GM21515 (cell line): ENCODE data around the gene SH3GL2.
"Not testable (repeated sequence)": the region's sequence is repeated elsewhere in the genome, so short reads cannot be mapped to it uniquely, and the experiment has no call there.

ENCODE experiments used
- ATAC-seq: cut with Tn5 transposase; IDR thresholded peaks from one replicate; pipeline ENCODE4 v1.9.1; 2021; ENCODE audit not compliant: unreplicated experiment

The SH3GL2 gene

GRCh38 chr9:17742067-17742466 is 163.2 kb downstream of the SH3GL2 start:
- ATAC-seq, result no peak

DNA sequence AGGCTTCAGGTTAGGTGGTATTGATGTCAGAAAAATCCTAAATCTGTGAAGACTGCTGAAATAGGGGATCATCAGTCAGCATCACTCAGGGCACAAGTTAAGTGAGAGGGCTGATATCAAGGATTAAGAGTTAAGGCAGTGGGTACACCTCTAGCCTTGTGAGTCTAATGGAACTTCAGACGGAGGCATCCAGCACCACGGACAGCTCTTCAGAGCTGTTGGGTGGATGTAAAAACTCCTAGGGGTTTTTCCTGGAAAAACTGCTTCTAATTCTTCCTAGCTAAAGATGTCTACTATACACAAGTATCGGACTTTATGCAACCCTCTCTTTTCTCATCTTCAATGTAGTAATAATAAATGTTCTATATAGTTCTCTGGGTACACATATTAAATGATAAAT is 165.9 kb downstream of the SH3GL2 start:
- no peak for ATAC-seq

GRCh38 chr9:17750269-17750668 is 171.4 kb downstream of the SH3GL2 start:
- no peak for ATAC-seq

- no peak for ATAC-seq
Measured at GRCh38 chr9:17751486-17751885, 172.6 kb downstream of the SH3GL2 start.

DNA sequence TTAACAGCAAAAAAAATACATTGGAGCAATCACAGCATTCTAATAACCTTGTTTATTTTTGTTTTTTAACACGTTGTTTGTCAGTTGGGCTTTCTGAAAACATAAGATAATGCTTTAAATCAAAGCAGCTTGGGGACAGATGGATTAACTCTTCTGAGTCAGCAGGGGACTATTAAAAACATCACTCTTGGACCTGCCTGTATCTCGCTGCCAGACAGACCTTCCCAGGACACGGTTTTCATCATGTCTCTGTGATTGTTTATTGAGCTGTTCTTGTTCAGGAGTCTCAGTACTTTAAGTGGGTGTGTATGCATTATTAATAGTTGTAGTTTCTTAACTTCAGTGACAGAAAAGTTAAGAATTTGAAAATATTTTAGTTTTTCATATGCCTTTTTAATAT is 173.2 kb downstream of the SH3GL2 start:
- no peak for ATAC-seq

DNA sequence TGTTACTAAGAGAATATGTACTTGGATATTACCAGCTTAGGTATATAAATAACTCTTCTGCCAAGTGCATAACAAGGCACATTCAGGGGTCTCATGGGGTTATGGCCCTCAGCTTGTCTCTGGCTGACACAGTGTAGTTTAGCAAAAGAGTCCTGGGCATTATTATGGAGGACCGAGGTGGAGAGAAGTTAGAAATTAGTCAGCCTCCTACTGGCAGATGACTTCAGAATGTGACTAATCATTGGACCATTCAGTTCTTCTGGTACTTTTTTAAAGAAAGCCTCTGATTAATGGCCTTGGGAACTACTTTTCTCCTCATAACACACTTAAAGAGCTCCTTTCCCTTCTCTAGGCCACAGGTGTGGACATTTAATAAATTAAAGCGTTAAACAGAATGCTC is 178.9 kb downstream of the SH3GL2 start:
- no peak for ATAC-seq

- no peak for ATAC-seq
Measured at GRCh38 chr9:17760250-17760649, 181.4 kb downstream of the SH3GL2 start.

DNA sequence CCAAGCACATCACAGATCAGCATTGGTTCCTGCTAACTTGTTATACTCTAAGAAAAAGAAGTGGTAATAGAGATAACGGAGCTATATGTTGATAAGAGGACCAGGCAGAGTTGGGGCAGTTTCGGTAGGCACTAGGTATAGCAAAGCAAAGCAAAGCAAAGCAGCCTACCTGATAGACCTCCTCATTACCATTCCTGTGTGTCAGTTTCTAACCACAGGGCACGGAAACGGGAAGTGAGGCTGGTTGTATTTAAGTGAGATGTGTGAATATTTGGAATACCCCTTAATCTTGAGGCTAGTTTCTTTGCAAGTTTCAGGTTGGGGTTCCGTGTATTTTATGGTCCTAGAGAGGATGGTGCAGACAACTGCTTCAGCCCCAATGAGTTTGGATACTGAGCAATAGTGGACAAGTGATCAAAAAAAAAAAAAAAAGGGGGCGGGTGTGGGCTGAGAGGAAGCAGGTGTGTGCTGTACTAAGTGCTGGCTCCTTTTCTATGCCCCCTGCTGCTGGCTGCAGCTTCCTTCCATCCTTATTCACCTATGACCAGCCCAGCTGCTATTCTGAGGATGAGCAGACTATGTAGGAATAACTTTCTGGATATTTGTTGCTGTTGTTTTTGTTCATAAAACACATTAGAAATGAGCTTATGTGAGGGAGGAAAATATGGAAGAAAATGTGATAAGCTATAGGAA is 183.3 kb downstream of the SH3GL2 start:
- ATAC-seq, result no peak

DNA sequence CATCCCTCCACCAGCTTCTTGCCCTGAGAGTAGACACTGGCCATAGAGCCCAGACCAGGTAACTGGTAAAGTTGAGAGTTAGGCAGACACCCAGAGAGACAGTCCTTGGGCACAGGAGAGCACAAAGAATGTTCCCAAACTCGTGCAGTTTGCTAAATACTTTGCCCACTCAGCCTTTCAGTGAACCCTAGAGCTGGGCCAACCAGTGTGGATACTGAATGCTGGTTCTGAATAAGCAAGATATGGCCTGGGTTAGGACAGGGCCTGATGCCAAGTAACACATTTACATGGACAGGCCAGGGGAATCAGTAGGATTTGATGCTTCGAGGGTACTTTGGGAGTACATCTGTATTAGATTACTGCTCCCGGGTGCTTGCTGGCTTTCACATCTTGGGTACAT is 185.4 kb downstream of the SH3GL2 start:
- no peak for ATAC-seq

- not testable (repeated sequence) for ATAC-seq
Measured at GRCh38 chr9:17765131-17765530, 186.3 kb downstream of the SH3GL2 start.

GRCh38 chr9:17772223-17772622 is 193.4 kb downstream of the SH3GL2 start:
- no peak for ATAC-seq

GRCh38 chr9:17775656-17776055 is 196.8 kb downstream of the SH3GL2 start:
- ATAC-seq, result no peak

DNA sequence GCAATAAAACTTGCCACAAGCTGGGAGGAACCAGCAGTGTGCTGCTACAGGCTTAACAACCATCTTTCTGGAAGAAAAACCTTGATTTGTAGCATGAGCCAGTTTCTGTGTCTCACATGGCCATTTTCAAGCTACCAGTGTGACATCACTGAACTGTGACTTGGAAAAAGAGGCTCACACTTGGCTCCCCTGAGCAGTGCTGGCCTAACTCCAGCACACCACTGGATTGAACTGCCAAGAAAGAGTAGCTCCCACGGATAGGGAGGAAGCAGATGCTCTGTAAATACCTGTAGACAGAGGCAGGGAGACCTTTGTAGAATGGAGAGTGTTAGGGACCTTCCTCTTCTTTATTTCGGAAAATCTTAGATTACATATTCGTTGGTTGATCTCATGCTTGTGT is 197.9 kb downstream of the SH3GL2 start:
- no peak for ATAC-seq

GRCh38 chr9:17777465-17777864 is 198.6 kb downstream of the SH3GL2 start:
- no peak for ATAC-seq

DNA sequence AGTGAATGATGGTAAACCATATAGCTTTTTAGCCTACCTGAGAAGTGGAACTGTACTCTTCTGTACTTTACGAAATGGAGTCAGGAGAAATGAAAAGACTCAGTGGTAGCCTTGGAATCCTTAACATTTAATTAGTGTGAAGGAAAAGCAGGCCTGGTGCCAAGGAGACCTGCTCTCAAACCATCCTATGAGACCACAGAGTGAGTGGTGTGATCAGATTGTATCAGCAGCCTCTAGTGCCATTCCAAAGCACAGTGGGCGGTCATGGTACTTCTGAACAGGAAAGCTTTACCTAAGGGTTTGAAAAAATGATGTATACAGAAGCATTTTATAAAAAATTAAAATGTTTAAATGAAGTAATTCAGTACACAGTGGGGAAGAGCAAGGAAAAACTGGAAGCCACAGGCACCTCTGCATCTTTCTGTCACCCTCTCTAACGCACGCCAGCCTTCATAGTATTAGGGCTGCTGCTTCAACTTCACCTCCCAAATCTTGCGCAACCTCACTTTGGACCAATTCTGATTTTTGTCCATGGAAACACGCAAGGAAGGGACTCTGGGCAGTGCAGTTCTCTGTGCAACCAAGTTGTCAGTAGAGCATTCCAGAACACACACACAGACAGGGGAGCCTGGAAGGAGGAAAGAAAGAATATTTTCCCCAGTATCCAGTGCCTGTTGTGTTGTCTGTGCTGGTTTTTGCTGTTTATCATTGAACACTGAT is 203.7 kb downstream of the SH3GL2 start:
- ATAC-seq, result no peak

- no peak for ATAC-seq
Measured at GRCh38 chr9:17783227-17783626, 204.4 kb downstream of the SH3GL2 start.

DNA sequence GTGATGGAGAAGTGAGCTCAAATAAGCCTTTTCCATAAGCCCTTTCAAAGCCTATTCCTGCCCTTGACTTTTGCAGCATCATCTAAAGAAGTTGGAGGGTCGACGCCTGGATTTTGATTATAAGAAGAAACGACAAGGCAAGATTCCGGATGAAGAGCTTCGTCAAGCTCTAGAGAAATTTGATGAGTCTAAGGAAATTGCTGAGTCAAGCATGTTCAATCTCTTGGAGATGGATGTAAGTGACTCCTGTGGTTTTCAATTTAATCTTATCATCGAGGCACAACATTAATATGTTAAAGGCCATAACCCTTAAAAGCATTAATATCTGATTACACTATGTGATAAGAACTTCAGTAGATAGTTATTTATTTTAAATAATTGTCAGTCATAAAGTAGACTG is 210.4 kb downstream of the SH3GL2 start:
- no peak for ATAC-seq

DNA sequence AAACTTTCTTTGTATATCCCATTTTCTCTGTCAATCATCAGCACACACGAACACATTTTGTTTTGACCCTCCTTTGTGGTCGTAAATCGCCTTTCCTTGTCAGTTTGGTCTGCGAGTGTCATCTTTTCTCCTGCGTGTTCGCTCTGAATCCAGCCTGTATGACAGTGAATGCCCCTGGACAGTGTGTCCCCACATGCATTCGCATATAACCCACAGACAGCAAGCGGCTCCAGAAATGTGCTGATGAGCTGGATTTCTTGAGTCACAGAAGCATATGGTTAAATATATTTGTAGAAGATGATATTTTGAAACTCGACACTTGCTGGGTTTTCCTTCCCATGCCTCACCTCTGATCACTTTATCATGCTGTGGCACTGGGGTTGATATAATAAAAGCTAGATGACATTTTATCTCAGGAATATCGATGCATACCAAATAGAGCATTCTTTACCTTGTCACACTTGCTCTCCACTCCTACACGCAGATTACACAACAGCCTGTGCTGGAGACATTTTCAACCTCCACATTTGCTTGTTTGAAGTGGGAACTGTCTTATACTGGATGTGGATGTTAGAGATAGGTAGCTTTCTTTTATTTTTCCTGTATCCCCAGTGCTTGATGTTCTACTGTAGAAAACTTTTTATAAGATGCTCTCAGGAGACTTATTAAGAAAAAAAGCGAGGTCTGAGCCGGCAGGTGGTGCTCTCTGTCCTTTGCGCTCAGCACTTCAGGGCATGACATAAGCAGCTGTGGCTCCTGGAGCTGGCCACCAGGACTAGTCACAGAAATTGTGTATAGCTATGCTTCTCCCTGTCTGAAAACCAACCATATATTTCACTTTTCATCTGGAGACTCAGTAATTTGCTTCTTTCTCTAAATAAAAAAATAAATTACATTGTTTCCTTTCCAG is 215.1 kb downstream of the SH3GL2 start:
- ATAC-seq, result no peak

- ATAC-seq, result no peak
Measured at GRCh38 chr9:17795744-17796143, 216.9 kb downstream of the SH3GL2 start.

GRCh38 chr9:17799369-17799768 is 220.5 kb downstream of the SH3GL2 start:
- ATAC-seq, result no peak

GRCh38 chr9:17800418-17800817 is 221.6 kb downstream of the SH3GL2 start:
- ATAC-seq, result no peak
